ENCODE data around the gene PRIMPOL. TPM values are rescaled to one million over a fixed set of nuclear protein-coding genes. Genes with fewer than 3 reads are reported as not detected.

The PRIMPOL gene
- total RNA-seq, 1 donor from 2014 or later, result 12.5 TPM

DNA sequence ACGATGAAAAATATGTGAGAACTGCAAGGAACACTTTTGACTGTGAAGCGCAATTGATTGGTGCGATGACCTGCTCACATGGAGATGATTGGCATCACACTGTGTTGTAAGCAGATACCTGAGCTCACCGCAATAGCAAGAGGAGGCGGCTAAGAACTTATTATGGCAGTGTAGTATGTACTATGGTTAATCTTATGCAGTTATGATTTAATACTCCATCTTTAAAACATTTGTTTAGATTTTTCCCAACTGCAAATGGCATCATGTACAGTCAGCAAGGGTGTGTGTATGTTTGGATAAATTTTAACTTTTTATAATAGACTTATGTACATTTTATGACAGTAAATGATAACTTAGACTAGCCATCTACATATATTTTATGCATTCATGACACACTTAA, 25.5 kb downstream of the PRIMPOL start:
- DNase-seq (ENCODE audit: low spot score in 2 of 2), result no peak
- H3K27ac ChIP-seq, result no peak overlapping the region
- H3K27me3 ChIP-seq, result no peaks in the 10 kb centered on the region
- TF ChIP-seq, protein P1, sequence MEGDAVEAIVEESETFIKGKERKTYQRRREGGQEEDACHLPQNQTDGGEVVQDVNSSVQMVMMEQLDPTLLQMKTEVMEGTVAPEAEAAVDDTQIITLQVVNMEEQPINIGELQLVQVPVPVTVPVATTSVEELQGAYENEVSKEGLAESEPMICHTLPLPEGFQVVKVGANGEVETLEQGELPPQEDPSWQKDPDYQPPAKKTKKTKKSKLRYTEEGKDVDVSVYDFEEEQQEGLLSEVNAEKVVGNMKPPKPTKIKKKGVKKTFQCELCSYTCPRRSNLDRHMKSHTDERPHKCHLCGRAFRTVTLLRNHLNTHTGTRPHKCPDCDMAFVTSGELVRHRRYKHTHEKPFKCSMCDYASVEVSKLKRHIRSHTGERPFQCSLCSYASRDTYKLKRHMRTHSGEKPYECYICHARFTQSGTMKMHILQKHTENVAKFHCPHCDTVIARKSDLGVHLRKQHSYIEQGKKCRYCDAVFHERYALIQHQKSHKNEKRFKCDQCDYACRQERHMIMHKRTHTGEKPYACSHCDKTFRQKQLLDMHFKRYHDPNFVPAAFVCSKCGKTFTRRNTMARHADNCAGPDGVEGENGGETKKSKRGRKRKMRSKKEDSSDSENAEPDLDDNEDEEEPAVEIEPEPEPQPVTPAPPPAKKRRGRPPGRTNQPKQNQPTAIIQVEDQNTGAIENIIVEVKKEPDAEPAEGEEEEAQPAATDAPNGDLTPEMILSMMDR (IDR thresholded peaks at IDR 0.05), result no peak
- H3K4me1 ChIP-seq, result no peaks in the 10 kb centered on the region
- H3K9me3 ChIP-seq, result no peaks in the 10 kb centered on the region
- peaks cover 13 to 35% of the 10 kb centered on the region in 2 donors for H3K36me3 ChIP-seq
- H3K4me3 ChIP-seq, result no peak overlapping the region
- intact Hi-C loops (cut with DNase I), result no loop called here

DNA sequence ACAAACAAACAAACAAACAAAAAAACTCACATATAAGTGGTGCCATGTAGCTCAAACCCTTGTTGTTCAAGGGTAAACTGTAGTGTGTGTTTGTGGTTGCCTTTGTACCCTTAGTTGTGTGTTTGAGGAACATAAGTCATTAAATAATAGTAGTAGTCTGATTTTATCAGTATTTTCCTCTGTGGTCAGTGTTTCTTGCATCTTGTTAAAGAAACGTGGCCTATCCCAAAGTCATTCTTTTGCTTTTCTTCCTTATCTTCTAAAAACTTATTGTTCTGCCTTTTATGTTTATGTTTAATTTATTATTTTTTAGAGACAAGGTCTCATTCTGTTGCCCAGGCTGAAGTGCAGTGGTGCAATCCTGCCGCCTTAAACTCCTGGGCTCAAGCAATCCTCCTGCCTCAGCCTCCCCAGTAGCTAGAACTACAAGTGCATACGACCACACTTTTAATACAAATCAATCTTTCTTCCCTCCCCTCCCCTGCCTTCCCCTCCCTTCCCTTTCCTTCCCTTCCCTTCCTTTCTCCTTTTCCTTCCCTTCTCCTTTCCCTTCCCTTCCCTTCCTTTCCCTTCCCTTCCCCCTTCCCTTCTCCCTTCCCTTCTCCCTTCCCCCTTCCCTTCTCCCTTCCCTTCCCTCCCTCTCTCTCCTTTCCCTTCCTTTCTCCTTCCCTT, 26.4 kb downstream of the PRIMPOL start:
- Histone ChIP-seq H3K4me1 (no peaks in the 10 kb centered on the region), H3K36me3 (peaks cover 13 to 33% of the 10 kb centered on the region in 2 donors), H3K27ac (no peak overlapping the region), H3K27me3 (no peaks in the 10 kb centered on the region), H3K9me3 (no peaks in the 10 kb centered on the region), H3K4me3 (no peak overlapping the region)
- TF ChIP-seq, protein P1 (IDR thresholded peaks at IDR 0.05), result no peak
- intact Hi-C loops (cut with DNase I), result no loop called here
- DNase-seq (ENCODE audit: low spot score in 2 of 2), result no peak

DNA sequence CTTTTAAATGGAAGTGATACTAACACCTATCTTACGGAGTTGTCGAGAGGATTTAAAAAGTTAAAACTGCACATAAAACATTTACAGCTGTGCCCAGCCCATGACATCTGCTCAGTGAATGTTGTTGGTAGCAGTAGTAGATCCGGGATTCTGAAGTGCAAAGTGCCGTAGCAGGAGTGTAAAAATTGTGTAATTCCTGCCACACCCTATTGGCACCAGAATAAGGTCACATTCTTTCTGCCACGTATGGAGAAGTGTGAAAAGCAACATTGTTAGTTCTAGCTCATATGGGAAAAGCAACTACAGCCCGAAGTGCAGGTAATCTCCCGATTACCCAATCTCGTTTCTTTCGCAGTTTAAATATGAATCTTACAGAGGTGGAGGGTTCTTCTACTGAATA, 31.2 kb downstream of the PRIMPOL start:
- Histone ChIP-seq H3K27ac (no peak overlapping the region), H3K4me3 (no peak overlapping the region), H3K36me3 (peaks cover 2 to 4% of the 10 kb centered on the region in 2 donors), H3K9me3 (no peaks in the 10 kb centered on the region), H3K4me1 (no peaks in the 10 kb centered on the region), H3K27me3 (no peaks in the 10 kb centered on the region)
- no peak for DNase-seq (ENCODE audit: low spot score in 2 of 2)
- intact Hi-C loops (cut with DNase I), result no loop called here
- TF ChIP-seq, protein P1 (IDR thresholded peaks at IDR 0.05), result no peak

DNA sequence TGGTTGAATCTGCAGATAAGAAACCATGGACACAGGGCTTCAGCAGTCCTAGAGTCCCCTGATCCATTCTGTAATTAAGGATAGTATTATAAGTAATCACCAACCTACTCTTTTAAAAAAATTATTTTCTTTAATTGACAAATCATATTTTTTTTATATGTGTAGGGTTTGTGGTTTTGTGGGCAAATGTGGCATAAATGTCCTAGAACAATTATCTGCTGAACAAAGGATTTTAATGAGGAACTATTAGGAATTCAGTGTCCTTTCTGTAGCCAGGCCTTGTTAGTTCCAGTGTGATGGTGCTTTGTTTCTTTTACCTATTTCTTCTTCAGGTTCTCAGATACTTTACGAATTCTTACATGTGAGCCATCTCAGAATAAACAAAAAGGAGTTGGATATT, 32.4 kb downstream of the PRIMPOL start:
- no peaks in the 10 kb centered on the region for H3K27me3 ChIP-seq
- no peak overlapping the region for H3K4me3 ChIP-seq
- intact Hi-C loops (cut with DNase I), result no loop called here
- H3K27ac ChIP-seq, result no peak overlapping the region
- no peaks in the 10 kb centered on the region for H3K4me1 ChIP-seq
- peaks cover 2 to 3% of the 10 kb centered on the region in 2 donors for H3K36me3 ChIP-seq
- H3K9me3 ChIP-seq, result no peaks in the 10 kb centered on the region
- TF ChIP-seq, protein P1 (IDR thresholded peaks at IDR 0.05), result no peak
- no peak for DNase-seq (ENCODE audit: low spot score in 2 of 2)

DNA sequence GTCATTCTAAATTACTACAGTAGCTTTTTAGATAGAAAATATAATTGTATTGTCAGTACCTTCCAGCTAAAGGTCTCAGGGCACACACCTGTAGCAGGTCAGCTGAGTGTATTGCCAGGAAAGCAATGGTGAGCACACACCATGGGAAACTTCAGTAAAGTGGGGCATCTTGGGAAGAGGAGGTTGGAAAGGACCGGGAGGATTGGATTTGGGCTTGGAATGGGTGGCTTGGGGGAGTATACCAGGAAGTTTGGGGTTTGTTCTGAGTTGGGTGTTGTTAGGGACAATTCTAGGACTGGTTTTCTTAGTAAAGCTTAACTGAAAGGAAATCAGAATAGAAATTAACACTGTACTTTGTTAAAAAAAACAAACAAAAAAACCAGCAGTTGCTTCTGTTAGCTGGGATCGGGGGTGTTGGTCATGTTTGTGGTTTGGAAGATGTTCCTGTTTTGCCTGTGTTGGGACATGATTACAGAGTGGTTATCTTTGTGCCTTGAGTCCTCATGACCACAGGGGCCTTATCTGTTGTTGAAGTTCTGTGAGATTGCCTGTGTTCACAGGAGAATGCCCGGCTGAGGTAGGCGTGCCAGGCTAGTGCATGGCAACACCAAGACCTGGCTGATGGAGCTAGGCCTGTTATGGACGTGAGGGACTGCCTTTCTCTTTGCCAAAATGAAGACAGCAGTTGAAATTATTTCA, 35.1 kb downstream of the PRIMPOL start:
- Histone ChIP-seq H3K36me3 (peaks cover 0 to 2% of the 10 kb centered on the region in 2 donors), H3K9me3 (no peaks in the 10 kb centered on the region), H3K4me3 (no peak overlapping the region), H3K27ac (no peak overlapping the region), H3K4me1 (no peaks in the 10 kb centered on the region), H3K27me3 (no peaks in the 10 kb centered on the region)
- intact Hi-C loops (cut with DNase I), result no loop called here
- TF ChIP-seq, protein P1 (IDR thresholded peaks at IDR 0.05), result no peak
- DNase-seq (ENCODE audit: low spot score in 2 of 2), result no peak

Measured in ascending aorta (tissue), 2 donors.